ENCODE measurements around the gene MINDY1.
A peak's percentile ranks its signal among the peaks of the same experiment; 100 is the strongest.

Gene MINDY1

GRCh38 chr1:151012684-151013471, 6.2 kb upstream of the MINDY1 start:
- Histone ChIP-seq H3K27ac (ENCODE audit: low read depth in 2 of 2, low read length in 2 of 2) (peak overlapping the region; percentile 62 to 63), H3K27me3 (ENCODE audit: control insufficient read depth in 2 of 2, insufficient read depth in 2 of 2, low read length in 2 of 2) (no peaks in the 10 kb centered on the region), H3K4me3 (ENCODE audit: low read length in 2 of 2) (peak overlapping the region; percentile 1 to 27), H3K4me1 (ENCODE audit: control insufficient read depth in 2 of 2, insufficient read depth in 2 of 2, low read length in 2 of 2) (peaks cover 28 to 30% of the 10 kb centered on the region in 2 donors), H3K36me3 (ENCODE audit: control insufficient read depth in 2 of 2, insufficient read depth in 2 of 2, low read length in 2 of 2) (no peaks in the 10 kb centered on the region), H3K9me3 (ENCODE audit: control insufficient read depth in 2 of 2, low read length in 2 of 2) (no peaks in the 10 kb centered on the region), H3K9ac (ENCODE audit: low read depth in 1 of 2, low read length in 2 of 2) (no peak overlapping the region)

GRCh38 chr1:151011154-151011850, 4.6 kb upstream of the MINDY1 start:
- Histone ChIP-seq H3K27me3 (ENCODE audit: control insufficient read depth in 2 of 2, insufficient read depth in 2 of 2, low read length in 2 of 2) (no peaks in the 10 kb centered on the region), H3K4me3 (ENCODE audit: low read length in 2 of 2) (no peak overlapping the region), H3K36me3 (ENCODE audit: control insufficient read depth in 2 of 2, insufficient read depth in 2 of 2, low read length in 2 of 2) (no peaks in the 10 kb centered on the region), H3K9me3 (ENCODE audit: control insufficient read depth in 2 of 2, low read length in 2 of 2) (no peaks in the 10 kb centered on the region), H3K9ac (ENCODE audit: low read depth in 1 of 2, low read length in 2 of 2) (no peak overlapping the region), H3K4me1 (ENCODE audit: control insufficient read depth in 2 of 2, insufficient read depth in 2 of 2, low read length in 2 of 2) (peaks cover 35 to 41% of the 10 kb centered on the region in 2 donors), H3K27ac (ENCODE audit: low read depth in 2 of 2, low read length in 2 of 2) (peak overlapping the region in 1 of 2 donors; percentile 9)

- H3K27me3 ChIP-seq (ENCODE audit: control insufficient read depth in 2 of 2, insufficient read depth in 2 of 2, low read length in 2 of 2), result no peaks in the 10 kb centered on the region
- H3K27ac ChIP-seq (ENCODE audit: low read depth in 2 of 2, low read length in 2 of 2), result no peak overlapping the region
- H3K36me3 ChIP-seq (ENCODE audit: control insufficient read depth in 2 of 2, insufficient read depth in 2 of 2, low read length in 2 of 2), result no peaks in the 10 kb centered on the region
- no peaks in the 10 kb centered on the region for H3K9me3 ChIP-seq (ENCODE audit: control insufficient read depth in 2 of 2, low read length in 2 of 2)
- peaks cover 39 to 50% of the 10 kb centered on the region in 2 donors for H3K4me1 ChIP-seq (ENCODE audit: control insufficient read depth in 2 of 2, insufficient read depth in 2 of 2, low read length in 2 of 2)
- no peak overlapping the region for H3K4me3 ChIP-seq (ENCODE audit: low read length in 2 of 2)
- H3K9ac ChIP-seq (ENCODE audit: low read depth in 1 of 2, low read length in 2 of 2), result no peak overlapping the region
Observed at GRCh38 chr1:151010346-151010726, 3.6 kb upstream of the MINDY1 start.

- Histone ChIP-seq H3K9ac (ENCODE audit: low read depth in 1 of 2, low read length in 2 of 2) (peak overlapping the region; percentile 90 to 92), H3K4me3 (ENCODE audit: low read length in 2 of 2) (peak overlapping the region; percentile 84 to 90), H3K4me1 (ENCODE audit: control insufficient read depth in 2 of 2, insufficient read depth in 2 of 2, low read length in 2 of 2) (peaks cover 42 to 50% of the 10 kb centered on the region in 2 donors)
Observed at GRCh38 chr1:151009674-151010345, 3.1 kb upstream of the MINDY1 start.

GRCh38 chr1:151009206-151009587, 2.5 kb upstream of the MINDY1 start:
- Histone ChIP-seq H3K27ac (ENCODE audit: low read depth in 2 of 2, low read length in 2 of 2) (peak overlapping the region; percentile 87 to 88), H3K4me3 (ENCODE audit: low read length in 2 of 2) (peak overlapping the region; percentile 84 to 90), H3K9ac (ENCODE audit: low read depth in 1 of 2, low read length in 2 of 2) (peak overlapping the region; percentile 90 to 92), H3K36me3 (ENCODE audit: control insufficient read depth in 2 of 2, insufficient read depth in 2 of 2, low read length in 2 of 2) (no peaks in the 10 kb centered on the region), H3K4me1 (ENCODE audit: control insufficient read depth in 2 of 2, insufficient read depth in 2 of 2, low read length in 2 of 2) (peaks cover 43 to 49% of the 10 kb centered on the region in 2 donors), H3K27me3 (ENCODE audit: control insufficient read depth in 2 of 2, insufficient read depth in 2 of 2, low read length in 2 of 2) (no peaks in the 10 kb centered on the region), H3K9me3 (ENCODE audit: control insufficient read depth in 2 of 2, low read length in 2 of 2) (no peaks in the 10 kb centered on the region)

More at GRCh38 chr1:151009674-151010345, 3.1 kb upstream of the MINDY1 start:
- Histone ChIP-seq H3K36me3 (ENCODE audit: control insufficient read depth in 2 of 2, insufficient read depth in 2 of 2, low read length in 2 of 2) (no peaks in the 10 kb centered on the region), H3K27ac (ENCODE audit: low read depth in 2 of 2, low read length in 2 of 2) (peak overlapping the region in 1 of 2 donors; percentile 88), H3K27me3 (ENCODE audit: control insufficient read depth in 2 of 2, insufficient read depth in 2 of 2, low read length in 2 of 2) (no peaks in the 10 kb centered on the region), H3K9me3 (ENCODE audit: control insufficient read depth in 2 of 2, low read length in 2 of 2) (no peaks in the 10 kb centered on the region)

GRCh38 chr1:151008244-151009205, 1.8 kb upstream of the MINDY1 start, which contains the start of gene PRUNE1:
Gene PRUNE1, plus strand, starts transcription at chr1:151008449. Its CDS starts 184 bp downstream, at chr1:151008633.
- Histone ChIP-seq H3K4me3 (ENCODE audit: low read length in 2 of 2) (peak within 1 kb of the TSS; percentile 84 to 90), H3K27ac (ENCODE audit: low read depth in 2 of 2, low read length in 2 of 2) (peak within 1 kb of the TSS; percentile 88 to 93), H3K36me3 (ENCODE audit: control insufficient read depth in 2 of 2, insufficient read depth in 2 of 2, low read length in 2 of 2) (no peaks in the 10 kb centered on the region), H3K27me3 (ENCODE audit: control insufficient read depth in 2 of 2, insufficient read depth in 2 of 2, low read length in 2 of 2) (no peaks in the 10 kb centered on the region), H3K4me1 (ENCODE audit: control insufficient read depth in 2 of 2, insufficient read depth in 2 of 2, low read length in 2 of 2) (peaks cover 45% of the 10 kb centered on the region in 2 donors), H3K9ac (ENCODE audit: low read depth in 1 of 2, low read length in 2 of 2) (peak within 1 kb of the TSS; percentile 90 to 92), H3K9me3 (ENCODE audit: control insufficient read depth in 2 of 2, low read length in 2 of 2) (no peaks in the 10 kb centered on the region)

GRCh38 chr1:151007853-151008243, 1.1 kb upstream of the MINDY1 start:
- no peaks in the 10 kb centered on the region for H3K9me3 ChIP-seq (ENCODE audit: control insufficient read depth in 2 of 2, low read length in 2 of 2)
- H3K27me3 ChIP-seq (ENCODE audit: control insufficient read depth in 2 of 2, insufficient read depth in 2 of 2, low read length in 2 of 2), result no peaks in the 10 kb centered on the region
- H3K36me3 ChIP-seq (ENCODE audit: control insufficient read depth in 2 of 2, insufficient read depth in 2 of 2, low read length in 2 of 2), result no peaks in the 10 kb centered on the region
- H3K4me1 ChIP-seq (ENCODE audit: control insufficient read depth in 2 of 2, insufficient read depth in 2 of 2, low read length in 2 of 2), result peaks cover 41 to 46% of the 10 kb centered on the region in 2 donors
- H3K9ac ChIP-seq (ENCODE audit: low read depth in 1 of 2, low read length in 2 of 2), result peak overlapping the region; percentile 41 to 60
- peak overlapping the region; percentile 88 to 93 for H3K27ac ChIP-seq (ENCODE audit: low read depth in 2 of 2, low read length in 2 of 2)
- peak overlapping the region; percentile 84 to 90 for H3K4me3 ChIP-seq (ENCODE audit: low read length in 2 of 2)

GRCh38 chr1:151005729-151006319, 878 bp downstream of the MINDY1 start:
- Histone ChIP-seq H3K27ac (ENCODE audit: low read depth in 2 of 2, low read length in 2 of 2) (peak overlapping the region; percentile 88 to 93), H3K36me3 (ENCODE audit: control insufficient read depth in 2 of 2, insufficient read depth in 2 of 2, low read length in 2 of 2) (peaks cover 16 to 18% of the 10 kb centered on the region in 2 donors), H3K9ac (ENCODE audit: low read depth in 1 of 2, low read length in 2 of 2) (peak overlapping the region; percentile 87 to 94), H3K9me3 (ENCODE audit: control insufficient read depth in 2 of 2, low read length in 2 of 2) (no peaks in the 10 kb centered on the region), H3K4me3 (ENCODE audit: low read length in 2 of 2) (peak overlapping the region; percentile 81 to 84), H3K27me3 (ENCODE audit: control insufficient read depth in 2 of 2, insufficient read depth in 2 of 2, low read length in 2 of 2) (no peaks in the 10 kb centered on the region), H3K4me1 (ENCODE audit: control insufficient read depth in 2 of 2, insufficient read depth in 2 of 2, low read length in 2 of 2) (peaks cover 34 to 40% of the 10 kb centered on the region in 2 donors)

- Histone ChIP-seq H3K9me3 (ENCODE audit: control insufficient read depth in 2 of 2, low read length in 2 of 2) (no peaks in the 10 kb centered on the region), H3K27me3 (ENCODE audit: control insufficient read depth in 2 of 2, insufficient read depth in 2 of 2, low read length in 2 of 2) (no peaks in the 10 kb centered on the region), H3K9ac (ENCODE audit: low read depth in 1 of 2, low read length in 2 of 2) (no peak overlapping the region), H3K27ac (ENCODE audit: low read depth in 2 of 2, low read length in 2 of 2) (no peak overlapping the region), H3K4me1 (ENCODE audit: control insufficient read depth in 2 of 2, insufficient read depth in 2 of 2, low read length in 2 of 2) (peaks cover 25 to 33% of the 10 kb centered on the region in 2 donors), H3K4me3 (ENCODE audit: low read length in 2 of 2) (peak overlapping the region in 1 of 2 donors; percentile 45), H3K36me3 (ENCODE audit: control insufficient read depth in 2 of 2, insufficient read depth in 2 of 2, low read length in 2 of 2) (peaks cover 31 to 34% of the 10 kb centered on the region in 2 donors)
Observed at GRCh38 chr1:151003180-151003579, 3.5 kb downstream of the MINDY1 start.
